HCT116 (cell line): ENCODE results near the gene LPAR2. TPM values are rescaled to one million over a fixed set of nuclear protein-coding genes. Genes with fewer than 3 reads are reported as not detected.

Experiments
- ATAC-seq: fragments of 200-7000 bp; cut with Tn5 transposase; 2 replicates; pipeline ENCODE4 v1.9.1; 2020; ENCODE audit warnings: mild to moderate bottlenecking, moderate library complexity
- BruUV-seq: library from RNA; stranded (reverse); fragments of 400-500 nt; replicated peaks from 2 replicates; lab custom pipeline; 2021; lab: Mats Ljungman, UMichigan
- CTCF ChIA-PET: fragments of 300-600 bp; sonication (Branson Sonifier 250); formaldehyde crosslinking; loops from one replicate; lab custom pipeline; 2021; ENCODE audit warnings: antibody characterized with exemption; lab: Charles Lee
- POLR2A ChIA-PET: fragments of 300-600, 350-600 bp; sonication (Branson Sonifier 250); formaldehyde crosslinking; loops from one replicate; lab custom pipeline; 2021; ENCODE audit warnings: antibody characterized with exemption; lab: Charles Lee
- RAD21 ChIA-PET, 2 experiments: fragments of 300-600 bp; sonication (Branson Sonifier 250); formaldehyde crosslinking; loops; one replicate each; lab custom pipeline; 2023; ENCODE audit warnings: low total read pairs in 2 of 2; ENCODE audit not compliant: uncharacterized antibody in 2 of 2, unreplicated experiment in 2 of 2, low non-redundant PET in 1 of 2; lab: Charles Lee
- DNase-seq: peaks from one replicate; pipeline ENCODE4 v3.0.0-alpha.2; 2010; ENCODE audit warnings: low read depth, low spot score
- H2AFZ ChIP-seq: fragments of 200-600 bp; shearing (Covaris generic), sonication (generic); 2 replicates; pipeline ENCODE4 v1.6.1; 2017; ENCODE audit warnings: low read depth, mixed run types, mixed read lengths, antibody characterized with exemption, low read length; ENCODE audit not compliant: poor library complexity, severe bottlenecking
- H3K27ac ChIP-seq: 2 replicates; pipeline ENCODE4 v1.5.1; 2012; ENCODE audit warnings: low read depth, low read length
- H3K27me3 ChIP-seq: fragments of 200-600 bp; sonication (generic); 2 replicates; pipeline ENCODE4 v1.6.1; 2016; ENCODE audit warnings: mixed run types, low read length, mixed read lengths; ENCODE audit not compliant: insufficient read depth
- H3K36me3 ChIP-seq, 2 experiments: fragments of 200-500 bp in 1 of 2; fragments of 200-600 bp in 1 of 2; sonication (Bioruptor generic) in 1 of 2; sonication (generic) in 1 of 2; 2 replicates each; pipeline versions ENCODE4 v1.5.1 to v1.6.1; 2014 to 2016; ENCODE audit warnings: low read length in 2 of 2, inconsistent platforms in 1 of 2, mixed read lengths in 1 of 2, mixed run types in 1 of 2; ENCODE audit not compliant: insufficient read depth in 2 of 2, control insufficient read depth in 1 of 2
- H3K4me1 ChIP-seq, 2 experiments: fragments of 200-600 bp in 1 of 2; sonication (generic) in 1 of 2; 2 replicates each; pipeline versions ENCODE4 v1.5.1 to v1.6.1; 2012 to 2017; ENCODE audit warnings: low read length in 2 of 2, inconsistent platforms in 1 of 2, mild to moderate bottlenecking in 1 of 2, mixed read lengths in 1 of 2, mixed run types in 1 of 2, moderate library complexity in 1 of 2; ENCODE audit not compliant: insufficient read depth in 2 of 2, control insufficient read depth in 1 of 2
- H3K4me2 ChIP-seq: fragments of 200-600 bp; sonication (generic); 2 replicates; pipeline ENCODE4 v1.6.1; 2017; ENCODE audit warnings: mixed run types, low read length, mixed read lengths
- H3K4me3 ChIP-seq, 2 experiments: fragments of 200-600 bp in 1 of 2; sonication (generic) in 1 of 2; replicated peaks in 1 of 2; 2 replicates each; pipeline ENCODE4 v1.5.1; 2011 to 2016; ENCODE audit warnings: low read length in 2 of 2, control low read depth in 1 of 2, low read depth in 1 of 2, mild to moderate bottlenecking in 1 of 2, mixed read lengths in 1 of 2, mixed run types in 1 of 2
- H3K79me2 ChIP-seq: fragments of 200-600 bp; sonication (generic); 2 replicates; pipeline ENCODE4 v1.6.1; 2017; ENCODE audit warnings: mild to moderate bottlenecking, mixed run types, low read length, moderate library complexity, mixed read lengths; ENCODE audit not compliant: insufficient read depth
- H3K9ac ChIP-seq: fragments of 200-600 bp; sonication (generic); 2 replicates; pipeline ENCODE4 v1.6.1; 2016; ENCODE audit warnings: low read length, mixed read lengths
- H3K9me2 ChIP-seq: fragments of 200-600 bp; sonication (generic), shearing (Covaris generic); 2 replicates; pipeline ENCODE4 v1.6.1; 2017; ENCODE audit warnings: mixed run types, mild to moderate bottlenecking, moderate library complexity; ENCODE audit not compliant: insufficient read depth
- H3K9me3 ChIP-seq, 2 experiments: fragments of 200-500 bp in 1 of 2; fragments of 200-600 bp in 1 of 2; sonication (Bioruptor generic) in 1 of 2; sonication (generic) in 1 of 2; 2 replicates each; pipeline ENCODE4 v1.6.1; 2014 to 2017; ENCODE audit warnings: low read length in 2 of 2, mixed read lengths in 2 of 2, inconsistent platforms in 1 of 2, low read depth in 1 of 2, mild to moderate bottlenecking in 1 of 2, mixed run types in 1 of 2, moderate library complexity in 1 of 2; ENCODE audit not compliant: control insufficient read depth in 1 of 2, insufficient read depth in 1 of 2
- H4K20me1 ChIP-seq: fragments of 200-600 bp; sonication (generic), shearing (Covaris generic); 2 replicates; pipeline ENCODE4 v1.6.1; 2017; ENCODE audit warnings: mixed run types, mild to moderate bottlenecking, moderate library complexity; ENCODE audit not compliant: insufficient read depth
- CBX3 ChIP-seq: IDR thresholded peaks from 2 replicates; pipeline ENCODE4 v1.6.1; 2012; ENCODE audit warnings: low read depth
- CEBPB ChIP-seq: IDR thresholded peaks from 2 replicates; pipeline ENCODE4 v1.6.1; 2012; ENCODE audit warnings: low read depth
- EGR1 ChIP-seq: IDR thresholded peaks from 2 replicates; pipeline ENCODE4 v1.6.1; 2012; ENCODE audit warnings: low read depth
- ELF1 ChIP-seq: IDR thresholded peaks from 2 replicates; pipeline ENCODE4 v1.6.1; 2012; ENCODE audit warnings: low read depth, borderline replicate concordance
- EZH2 ChIP-seq: fragments of 200-600 bp; sonication (generic); IDR thresholded peaks from 2 replicates; pipeline ENCODE4 v1.6.1; 2017; ENCODE audit warnings: antibody characterized with exemption, mixed run types
- EZH2phosphoT487 ChIP-seq: fragments of 200-600 bp; IDR thresholded peaks from 2 replicates; pipeline ENCODE4 v1.6.1; 2018; ENCODE audit warnings: antibody characterized with exemption, borderline replicate concordance
- FOSL1 ChIP-seq: IDR thresholded peaks from 2 replicates; pipeline ENCODE4 v1.6.1; 2012; ENCODE audit warnings: low read depth
- JUND ChIP-seq: IDR thresholded peaks from 2 replicates; pipeline ENCODE4 v1.6.1; 2012
- MAX ChIP-seq: IDR thresholded peaks from 2 replicates; pipeline ENCODE4 v1.6.1; 2012
- POLR2AphosphoS5 ChIP-seq: IDR thresholded peaks from 2 replicates; pipeline ENCODE4 v1.6.1; 2011; ENCODE audit warnings: mild to moderate bottlenecking, low read depth, low read length, moderate library complexity
- RAD21 ChIP-seq: IDR thresholded peaks from 2 replicates; pipeline ENCODE4 v1.6.1; 2012; ENCODE audit warnings: low read depth, mild to moderate bottlenecking
- REST ChIP-seq: IDR thresholded peaks from 2 replicates; pipeline ENCODE4 v1.6.1; 2012; ENCODE audit warnings: low read depth
- SIN3A ChIP-seq: IDR thresholded peaks from 2 replicates; pipeline ENCODE4 v1.6.1; 2012; ENCODE audit warnings: low read depth
- SP1 ChIP-seq: IDR thresholded peaks from 2 replicates; pipeline ENCODE4 v1.6.1; 2012; ENCODE audit warnings: low read depth
- TCF7L2 ChIP-seq: IDR thresholded peaks from 2 replicates; pipeline ENCODE4 v1.7.0; 2011; ENCODE audit warnings: borderline replicate concordance, inconsistent platforms; ENCODE audit not compliant: insufficient read depth, insufficient read length; ENCODE audit errors: extremely low read depth
- YY1 ChIP-seq: IDR thresholded peaks from 2 replicates; pipeline ENCODE4 v1.6.1; 2011; ENCODE audit warnings: low read length, low read depth, moderate library complexity, mild to moderate bottlenecking; ENCODE audit not compliant: insufficient replicate concordance; ENCODE audit errors: extremely low read depth
- ZFX ChIP-seq: fragments of 450-650 bp; IDR thresholded peaks from 2 replicates; pipeline ENCODE4 v1.6.1; 2017
- intact Hi-C: fragments of 100-400 bp; cut with micrococcal nuclease; formaldehyde crosslinking; loops from 2 replicates; pipeline ENCODE4 v1.10.0; 2022
- total RNA-seq: library from RNA; stranded (reverse); gene quantifications from one replicate; pipeline ENCODE4 v1.2.1, GENCODE V29; 2021; ENCODE audit not compliant: unreplicated experiment
- TF ChIP-seq, protein P1 (sequence below), 3 experiments: fragments of 200-600 bp in 1 of 3; sonication (generic) in 1 of 3; IDR thresholded peaks in 2 of 3; conservative IDR thresholded peaks in 1 of 3; 2 replicates each; pipeline ENCODE4 v1.5.1; 2012 to 2017; ENCODE audit warnings: low read depth in 2 of 3, low read length in 2 of 3, antibody characterized with exemption in 1 of 3, borderline replicate concordance in 1 of 3, control low read depth in 1 of 3, mild to moderate bottlenecking in 1 of 3, mixed read lengths in 1 of 3, mixed run types in 1 of 3, moderate library complexity in 1 of 3; ENCODE audit not compliant: insufficient read depth in 1 of 3
- TF ChIP-seq, protein P2 (sequence below): IDR thresholded peaks from 2 replicates; pipeline ENCODE4 v1.6.1; 2012

Gene LPAR2
- total RNA-seq, 1 experiment from 2014 or later: 28.2 TPM

GRCh38 chr19:19595171-19595701 lies 32.8 kb downstream of the LPAR2 start:
- H3K9ac ChIP-seq: no peak overlapping the region
- intact Hi-C loops: no loop called here
- BruUV-seq: no TSS peak
- peaks cover 0 to 10% of the 10 kb centered on the region in 2 experiments; a peak in 1 of 4 replicates for H3K36me3 ChIP-seq
- H3K9me3 ChIP-seq: no peaks in the 10 kb centered on the region
- H4K20me1 ChIP-seq: no peaks in the 10 kb centered on the region
- H3K9me2 ChIP-seq: no peaks in the 10 kb centered on the region
- no peak overlapping the region for H3K4me3 ChIP-seq
- H2AFZ ChIP-seq: no peak overlapping the region
- H3K79me2 ChIP-seq: no peaks in the 10 kb centered on the region
- H3K4me1 ChIP-seq: peaks cover 9 to 16% of the 10 kb centered on the region in 2 experiments
- no peak overlapping the region for H3K4me2 ChIP-seq
- POLR2A ChIA-PET: no interaction called here
- TF ChIP-seq YY1 (no peak), ZFX (no peak), EZH2phosphoT487 (no peak), EGR1 (no peak), FOSL1 (no peak), POLR2AphosphoS5 (no peak), TCF7L2 (no peak), MAX (no peak), ELF1 (no peak), EZH2 (no peak), CBX3 (no peak), SIN3A (no peak), REST (no peak), SP1 (no peak), RAD21 (no peak), CEBPB (no peak), JUND (no peak)
- TF ChIP-seq, protein P1, sequence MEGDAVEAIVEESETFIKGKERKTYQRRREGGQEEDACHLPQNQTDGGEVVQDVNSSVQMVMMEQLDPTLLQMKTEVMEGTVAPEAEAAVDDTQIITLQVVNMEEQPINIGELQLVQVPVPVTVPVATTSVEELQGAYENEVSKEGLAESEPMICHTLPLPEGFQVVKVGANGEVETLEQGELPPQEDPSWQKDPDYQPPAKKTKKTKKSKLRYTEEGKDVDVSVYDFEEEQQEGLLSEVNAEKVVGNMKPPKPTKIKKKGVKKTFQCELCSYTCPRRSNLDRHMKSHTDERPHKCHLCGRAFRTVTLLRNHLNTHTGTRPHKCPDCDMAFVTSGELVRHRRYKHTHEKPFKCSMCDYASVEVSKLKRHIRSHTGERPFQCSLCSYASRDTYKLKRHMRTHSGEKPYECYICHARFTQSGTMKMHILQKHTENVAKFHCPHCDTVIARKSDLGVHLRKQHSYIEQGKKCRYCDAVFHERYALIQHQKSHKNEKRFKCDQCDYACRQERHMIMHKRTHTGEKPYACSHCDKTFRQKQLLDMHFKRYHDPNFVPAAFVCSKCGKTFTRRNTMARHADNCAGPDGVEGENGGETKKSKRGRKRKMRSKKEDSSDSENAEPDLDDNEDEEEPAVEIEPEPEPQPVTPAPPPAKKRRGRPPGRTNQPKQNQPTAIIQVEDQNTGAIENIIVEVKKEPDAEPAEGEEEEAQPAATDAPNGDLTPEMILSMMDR (IDR thresholded peaks at IDR 0.05 in 2 of 3, conservative IDR thresholded peaks at IDR 0.05 in 1 of 3; ENCODE audit: borderline replicate concordance in 1 of 3, insufficient read depth in 1 of 3, low read depth in 2 of 3, low read length in 2 of 3): no peak
- TF ChIP-seq, protein P2, sequence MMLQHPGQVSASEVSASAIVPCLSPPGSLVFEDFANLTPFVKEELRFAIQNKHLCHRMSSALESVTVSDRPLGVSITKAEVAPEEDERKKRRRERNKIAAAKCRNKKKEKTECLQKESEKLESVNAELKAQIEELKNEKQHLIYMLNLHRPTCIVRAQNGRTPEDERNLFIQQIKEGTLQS: no peak
- no peak overlapping the region for H3K27ac ChIP-seq
- ATAC-seq: no peak
- no peak for DNase-seq
- no peaks in the 10 kb centered on the region for H3K27me3 ChIP-seq
- CTCF ChIA-PET: no interaction called here
- RAD21 ChIA-PET: no interaction called here
